K562 (cell line): ENCODE data around the gene SPECC1L. TPM values are rescaled to one million over a fixed set of nuclear protein-coding genes. Genes with fewer than 3 reads are reported as not detected.

Experiments
- ATAC-seq: fragments of 200-7000 bp; cut with Tn5 transposase; 3 replicates; pipeline ENCODE4 v1.9.1; 2020; ENCODE audit warnings: moderate library complexity
- BruUV-seq: library from RNA; stranded (reverse); fragments of 400-500 nt; replicated peaks from 2 replicates; lab custom pipeline; 2021; lab: Mats Ljungman, UMichigan
- CTCF ChIA-PET: fragments of 300-600 bp; formaldehyde crosslinking; extraction: SDS; loops from one replicate; lab custom pipeline; 2021; ENCODE audit warnings: low intra/inter-chr PET ratio; lab: Yijun Ruan, JAX
- POLR2A ChIA-PET: fragments of 300-600, 350-650 bp; sonication (Branson Sonifier 250); formaldehyde crosslinking; extraction: SDS; loops from one replicate; lab custom pipeline; 2021; ENCODE audit warnings: antibody characterized with exemption, inconsistent platforms; lab: Yijun Ruan, JAX
- DNase-seq, 4 experiments: peaks; one replicate each; pipeline versions ENCODE4 v3.0.0 to v3.0.0-alpha.2; 2011 to 2018; ENCODE audit warnings: low spot score in 3 of 4, mixed read lengths in 3 of 4; ENCODE audit errors: extremely low read depth in 1 of 4
- FAIRE-seq: peaks from 2 replicates; lab custom pipeline; 2011; peaks lifted over from hg19 to GRCh38; lab: Jason Lieb, UNC
- H2AFZ ChIP-seq: 2 replicates; pipeline ENCODE4 v1.6.0; 2011; ENCODE audit warnings: low read depth, low read length, control low read depth, inconsistent platforms
- H3K27ac ChIP-seq: fragments of 200-600 bp; 3 replicates; pipeline ENCODE4 v1.8.0; 2011; ENCODE audit warnings: low read depth, mild to moderate bottlenecking, control low read depth, inconsistent platforms, low read length, moderate library complexity, mixed read lengths; ENCODE audit errors: extremely low read depth
- H3K27me3 ChIP-seq, 2 experiments: fragments of 300-600 bp in 1 of 2; 2 replicates in 1 of 2; 3 replicates in 1 of 2; pipeline versions ENCODE4 v1.6.0 to v1.8.0; 2011; ENCODE audit warnings: inconsistent platforms in 2 of 2, low read length in 2 of 2, mild to moderate bottlenecking in 1 of 2, mixed read lengths in 1 of 2, moderate library complexity in 1 of 2; ENCODE audit not compliant: control insufficient read depth in 2 of 2, insufficient read depth in 2 of 2
- H3K36me3 ChIP-seq: fragments of 300-600 bp; 3 replicates; pipeline ENCODE4 v1.8.0; 2011; ENCODE audit warnings: mild to moderate bottlenecking, low read length, inconsistent platforms; ENCODE audit not compliant: control insufficient read depth, insufficient read depth
- H3K4me1 ChIP-seq, 2 experiments: fragments of 200-600 bp in 1 of 2; replicated peaks in 1 of 2; 2 replicates in 1 of 2; 3 replicates in 1 of 2; pipeline versions ENCODE4 v1.5.1 to v1.8.0; 2011; ENCODE audit warnings: inconsistent platforms in 2 of 2, low read length in 2 of 2, mild to moderate bottlenecking in 1 of 2, mixed read lengths in 1 of 2, moderate library complexity in 1 of 2; ENCODE audit not compliant: control insufficient read depth in 2 of 2, insufficient read depth in 2 of 2
- H3K4me2 ChIP-seq: 2 replicates; pipeline ENCODE4 v1.6.1; 2011; ENCODE audit warnings: low read length, control low read depth, inconsistent platforms, mixed read lengths; ENCODE audit not compliant: insufficient read depth
- H3K4me3 ChIP-seq: fragments of 200-600 bp; sonication (generic), shearing (Covaris generic); 2 replicates; pipeline ENCODE4 v1.5.1; 2016; ENCODE audit warnings: control low read depth, inconsistent platforms
- H3K79me2 ChIP-seq: fragments of 200-600 bp; 3 replicates; pipeline ENCODE4 v1.8.0; 2011; ENCODE audit warnings: low read length, inconsistent platforms; ENCODE audit not compliant: control insufficient read depth, insufficient read depth
- H3K9ac ChIP-seq, 2 experiments: 2 replicates each; pipeline versions ENCODE4 v1.6.0 to v1.6.1; 2011; ENCODE audit warnings: low read depth in 2 of 2, low read length in 2 of 2, control low read depth in 1 of 2, inconsistent platforms in 1 of 2, mild to moderate bottlenecking in 1 of 2, mixed read lengths in 1 of 2; ENCODE audit not compliant: insufficient read depth in 1 of 2
- H3K9me1 ChIP-seq: one replicate; pipeline ENCODE4 v1.6.0; 2011; ENCODE audit warnings: inconsistent platforms, mild to moderate bottlenecking, low read length, moderate library complexity; ENCODE audit not compliant: control insufficient read depth, insufficient read depth
- H3K9me3 ChIP-seq: replicated peaks from 2 replicates; pipeline ENCODE4 v1.5.1; 2011; ENCODE audit warnings: low read depth, low read length, inconsistent platforms; ENCODE audit not compliant: control insufficient read depth, insufficient read depth
- H4K20me1 ChIP-seq: replicated peaks from 2 replicates; pipeline ENCODE4 v1.6.1; 2011; ENCODE audit warnings: low read length, inconsistent platforms, mixed read lengths; ENCODE audit not compliant: control insufficient read depth, insufficient read depth
- ILK ChIP-seq: fragments of 450-650 bp; IDR thresholded peaks from 2 replicates; pipeline ENCODE4 v1.6.1; 2016; ENCODE audit warnings: missing genetic modification characterization, low read depth, mild to moderate bottlenecking, missing compliant biosample characterization, moderate library complexity, borderline replicate concordance
- NFE2 ChIP-seq: IDR thresholded peaks from 2 replicates; pipeline ENCODE4 v1.6.1; 2014; ENCODE audit warnings: antibody characterized with exemption, low read depth
- PRPF4 ChIP-seq: fragments of 200-400 bp; formaldehyde crosslinking; IDR thresholded peaks from one replicate; pipeline ENCODE4 v1.6.1; 2017; ENCODE audit warnings: low read length, low read depth, mild to moderate bottlenecking; ENCODE audit not compliant: insufficient read depth, poor library complexity, severe bottlenecking
- TRIM28 ChIP-seq: fragments of 450-650 bp; IDR thresholded peaks from 2 replicates; pipeline ENCODE4 v1.6.1; 2017
- ZNF699 ChIP-seq: fragments of 250-450 bp; sonication (Bioruptor Pico); IDR thresholded peaks from 2 replicates; pipeline ENCODE4 v1.8.0; 2021; ENCODE audit warnings: mild to moderate bottlenecking, moderate library complexity; ENCODE audit not compliant: insufficient replicate concordance
- WGBS: fragments of 100-300 bp; shearing (Covaris generic); methylation state at CpG from one replicate; pipeline ENCODE4 v1.1.6; 2016; ENCODE audit warnings: low coverage, mixed read lengths; ENCODE audit not compliant: insufficient coverage; ENCODE audit errors: missing lambda C conversion rate; 5-methylcytosine and 5-hydroxymethylcytosine counted together
- in situ Hi-C: fragments of 300-500 bp; cut with MboI; formaldehyde crosslinking; loops from 4 replicates; pipeline ENCODE4 v1.15.0; 2018; ENCODE audit warnings: inconsistent platforms, mixed read lengths
- intact Hi-C: fragments of 100-400 bp; cut with micrococcal nuclease; formaldehyde crosslinking; loops from 2 replicates; pipeline ENCODE4 v1.14.2; 2022
- polyA plus RNA-seq, 8 experiments: library from polyadenylated mRNA; depleted of rRNA in 4 of 8; stranded (reverse) in 5 of 8; unstranded in 3 of 8; fragments of >200 nt; fragmentation: Nextera tagmentation in 2 of 8; fragmentation: Illumina TruSeq in 1 of 8; extraction: Ambion mirVana in 2 of 8; extraction: Trizol in 1 of 8; gene quantifications; 2 replicates each; pipeline versions ENCODE4 v1.2.1 to v1.2.3, GENCODE V29; 2011 to 2014; ENCODE audit warnings: inconsistent platforms in 1 of 8, missing spikeins in 1 of 8
- total RNA-seq, 7 experiments: library from RNA; depleted of rRNA in 6 of 7; stranded (reverse); fragments of >200 nt in 6 of 7; fragmentation: Illumina TruSeq in 2 of 7; extraction: Trizol in 2 of 7; gene quantifications; 2 replicates each; pipeline versions ENCODE4 v1.2.1 to v1.2.3, GENCODE V29; 2011 to 2021; ENCODE audit warnings: low replicate concordance in 1 of 7
- TF ChIP-seq, protein P1 (sequence below): fragments of 450-650 bp; IDR thresholded peaks from 2 replicates; pipeline ENCODE4 v1.6.1; 2018; ENCODE audit warnings: mild to moderate bottlenecking, low read depth; ENCODE audit not compliant: partially characterized antibody
- TF ChIP-seq, protein P2 (sequence below), 2 experiments: fragments of 450-650 bp in 1 of 2; IDR thresholded peaks; 2 replicates each; pipeline ENCODE4 v1.6.1; 2011 to 2017; ENCODE audit warnings: low read depth in 2 of 2, antibody characterized with exemption in 1 of 2, borderline replicate concordance in 1 of 2, low read length in 1 of 2, mild to moderate bottlenecking in 1 of 2, mixed read lengths in 1 of 2; ENCODE audit not compliant: control insufficient read depth in 1 of 2
- TF ChIP-seq, protein P3 (sequence below), 2 experiments: fragments of 450-650 bp; IDR thresholded peaks; 2 replicates each; pipeline ENCODE4 v1.6.1; 2016
- TF ChIP-seq, protein P4 (sequence below): fragments of 200-800 bp; sonication (Bioruptor generic); IDR thresholded peaks from 2 replicates; pipeline ENCODE4 v1.6.1; 2017; ENCODE audit warnings: missing genetic modification characterization, missing compliant biosample characterization

The SPECC1L gene
- total and polyA plus RNA-seq, 9 of the 15 experiments (the other 6 are each of a cell fraction or from before 2014, with no cell fraction given), result 1.4 to 27.9 (median 14.5) TPM

DNA sequence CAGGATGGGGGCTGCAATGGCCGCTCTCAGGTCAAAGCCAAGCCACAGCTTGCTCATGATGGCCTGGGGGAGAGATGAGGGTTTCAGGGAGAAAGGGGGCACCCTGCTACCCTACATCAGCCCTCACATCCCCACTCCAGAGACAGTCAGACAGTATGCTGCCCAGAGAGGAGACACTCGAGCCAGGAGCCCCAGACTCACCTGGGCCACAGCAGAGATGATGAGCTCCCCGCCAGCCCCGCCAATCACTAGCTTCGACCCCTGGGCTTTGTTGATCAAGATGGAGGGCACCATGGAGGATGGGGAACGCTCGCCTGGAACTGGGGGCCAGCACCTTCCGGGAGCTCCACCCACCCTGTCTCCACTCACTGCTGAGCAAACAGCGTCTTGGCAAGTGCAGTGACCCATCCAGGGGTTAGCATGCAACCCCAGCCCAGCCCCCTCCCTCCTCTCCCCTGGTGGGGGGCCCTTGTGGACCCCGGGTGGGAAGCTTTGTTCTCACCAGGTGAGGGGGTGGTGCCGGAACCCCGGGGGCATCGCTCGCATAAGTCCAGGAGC, 45.5 kb upstream of the SPECC1L start:
- BruUV-seq, result no TSS peak
- Histone ChIP-seq H3K4me2 (no peak overlapping the region), H3K9me1 (no peaks in the 10 kb centered on the region), H2AFZ (no peak overlapping the region), H3K4me3 (no peak overlapping the region), H3K9ac (no peak overlapping the region), H4K20me1 (no peaks in the 10 kb centered on the region), H3K27me3 (no peaks in the 10 kb centered on the region), H3K36me3 (no peaks in the 10 kb centered on the region), H3K4me1 (peaks cover 0 to 4% of the 10 kb centered on the region in 2 experiments; a peak in 2 of 5 replicates), H3K79me2 (no peaks in the 10 kb centered on the region), H3K27ac (no peak overlapping the region), H3K9me3 (no peaks in the 10 kb centered on the region)
- intact Hi-C loops, result no loop called here
- in situ Hi-C loops, result no loop called here
- ATAC-seq, result no peak
- TF ChIP-seq ILK (tag) (no peak), ZNF699 (CRISPR knock-in tag) (no peak), NFE2 (no peak), TRIM28 (no peak), PRPF4 (no peak)
- TF ChIP-seq, protein P1, sequence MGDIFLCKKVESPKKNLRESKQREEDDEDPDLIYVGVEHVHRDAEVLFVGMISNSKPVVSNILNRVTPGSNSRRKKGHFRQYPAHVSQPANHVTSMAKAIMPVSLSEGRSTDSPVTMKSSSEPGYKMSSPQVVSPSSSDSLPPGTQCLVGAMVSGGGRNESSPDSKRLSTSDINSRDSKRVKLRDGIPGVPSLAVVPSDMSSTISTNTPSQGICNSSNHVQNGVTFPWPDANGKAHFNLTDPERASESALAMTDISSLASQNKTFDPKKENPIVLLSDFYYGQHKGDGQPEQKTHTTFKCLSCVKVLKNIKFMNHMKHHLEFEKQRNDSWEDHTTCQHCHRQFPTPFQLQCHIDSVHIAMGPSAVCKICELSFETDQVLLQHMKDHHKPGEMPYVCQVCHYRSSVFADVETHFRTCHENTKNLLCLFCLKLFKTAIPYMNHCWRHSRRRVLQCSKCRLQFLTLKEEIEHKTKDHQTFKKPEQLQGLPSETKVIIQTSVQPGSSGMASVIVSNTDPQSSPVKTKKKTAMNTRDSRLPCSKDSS, result no peak
- TF ChIP-seq, protein P2, sequence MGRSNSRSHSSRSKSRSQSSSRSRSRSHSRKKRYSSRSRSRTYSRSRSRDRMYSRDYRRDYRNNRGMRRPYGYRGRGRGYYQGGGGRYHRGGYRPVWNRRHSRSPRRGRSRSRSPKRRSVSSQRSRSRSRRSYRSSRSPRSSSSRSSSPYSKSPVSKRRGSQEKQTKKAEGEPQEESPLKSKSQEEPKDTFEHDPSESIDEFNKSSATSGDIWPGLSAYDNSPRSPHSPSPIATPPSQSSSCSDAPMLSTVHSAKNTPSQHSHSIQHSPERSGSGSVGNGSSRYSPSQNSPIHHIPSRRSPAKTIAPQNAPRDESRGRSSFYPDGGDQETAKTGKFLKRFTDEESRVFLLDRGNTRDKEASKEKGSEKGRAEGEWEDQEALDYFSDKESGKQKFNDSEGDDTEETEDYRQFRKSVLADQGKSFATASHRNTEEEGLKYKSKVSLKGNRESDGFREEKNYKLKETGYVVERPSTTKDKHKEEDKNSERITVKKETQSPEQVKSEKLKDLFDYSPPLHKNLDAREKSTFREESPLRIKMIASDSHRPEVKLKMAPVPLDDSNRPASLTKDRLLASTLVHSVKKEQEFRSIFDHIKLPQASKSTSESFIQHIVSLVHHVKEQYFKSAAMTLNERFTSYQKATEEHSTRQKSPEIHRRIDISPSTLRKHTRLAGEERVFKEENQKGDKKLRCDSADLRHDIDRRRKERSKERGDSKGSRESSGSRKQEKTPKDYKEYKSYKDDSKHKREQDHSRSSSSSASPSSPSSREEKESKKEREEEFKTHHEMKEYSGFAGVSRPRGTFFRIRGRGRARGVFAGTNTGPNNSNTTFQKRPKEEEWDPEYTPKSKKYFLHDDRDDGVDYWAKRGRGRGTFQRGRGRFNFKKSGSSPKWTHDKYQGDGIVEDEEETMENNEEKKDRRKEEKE (IDR thresholded peaks at IDR 0.05; ENCODE audit: borderline replicate concordance in 1 of 2, control insufficient read depth in 1 of 2, low read depth in 2 of 2, low read length in 1 of 2), result no peak
- TF ChIP-seq, protein P3, sequence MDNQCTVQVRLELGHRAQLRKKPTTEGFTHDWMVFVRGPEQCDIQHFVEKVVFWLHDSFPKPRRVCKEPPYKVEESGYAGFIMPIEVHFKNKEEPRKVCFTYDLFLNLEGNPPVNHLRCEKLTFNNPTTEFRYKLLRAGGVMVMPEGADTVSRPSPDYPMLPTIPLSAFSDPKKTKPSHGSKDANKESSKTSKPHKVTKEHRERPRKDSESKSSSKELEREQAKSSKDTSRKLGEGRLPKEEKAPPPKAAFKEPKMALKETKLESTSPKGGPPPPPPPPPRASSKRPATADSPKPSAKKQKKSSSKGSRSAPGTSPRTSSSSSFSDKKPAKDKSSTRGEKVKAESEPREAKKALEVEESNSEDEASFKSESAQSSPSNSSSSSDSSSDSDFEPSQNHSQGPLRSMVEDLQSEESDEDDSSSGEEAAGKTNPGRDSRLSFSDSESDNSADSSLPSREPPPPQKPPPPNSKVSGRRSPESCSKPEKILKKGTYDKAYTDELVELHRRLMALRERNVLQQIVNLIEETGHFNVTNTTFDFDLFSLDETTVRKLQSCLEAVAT (IDR thresholded peaks at IDR 0.05), result no peak
- TF ChIP-seq, protein P4, sequence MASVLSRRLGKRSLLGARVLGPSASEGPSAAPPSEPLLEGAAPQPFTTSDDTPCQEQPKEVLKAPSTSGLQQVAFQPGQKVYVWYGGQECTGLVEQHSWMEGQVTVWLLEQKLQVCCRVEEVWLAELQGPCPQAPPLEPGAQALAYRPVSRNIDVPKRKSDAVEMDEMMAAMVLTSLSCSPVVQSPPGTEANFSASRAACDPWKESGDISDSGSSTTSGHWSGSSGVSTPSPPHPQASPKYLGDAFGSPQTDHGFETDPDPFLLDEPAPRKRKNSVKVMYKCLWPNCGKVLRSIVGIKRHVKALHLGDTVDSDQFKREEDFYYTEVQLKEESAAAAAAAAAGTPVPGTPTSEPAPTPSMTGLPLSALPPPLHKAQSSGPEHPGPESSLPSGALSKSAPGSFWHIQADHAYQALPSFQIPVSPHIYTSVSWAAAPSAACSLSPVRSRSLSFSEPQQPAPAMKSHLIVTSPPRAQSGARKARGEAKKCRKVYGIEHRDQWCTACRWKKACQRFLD (CRISPR knock-in tag), result no peak
- ChIA-PET CTCF (interaction anchor here (0.5 kb wide), 1 partner anchor 46 kb away, joined by 3 read pairs; no protein-coding TSS in a partner anchor), POLR2A (no interaction called here)
- no peak for FAIRE-seq
- 33% methylated on average over 1 of the region's 14 CpGs for WGBS
- no peak for DNase-seq
